ENCODE data around the gene CNTN4.

Gene CNTN4

GRCh38 chr3:3097958-3098357 lies 999.3 kb downstream of the CNTN4 start:
- no peak for DNase-seq (ENCODE audit: low read depth)
- TF ChIP-seq CTCF (IDR thresholded peaks at IDR 0.05; ENCODE audit: low read depth, low read length, missing control alignments): no peak
- in situ Hi-C loops (cut with HindIII; ENCODE audit: low sequenced_read_pairs): no loop called here
- H3K4me3 ChIP-seq (ENCODE audit: low read depth, low read length): no peak overlapping the region

GRCh38 chr3:3101660-3102458 lies 1003.2 kb downstream of the CNTN4 start:
- H3K4me3 ChIP-seq (ENCODE audit: low read depth, low read length): no peak overlapping the region
- no peak for DNase-seq (ENCODE audit: low read depth)
- no peak for TF ChIP-seq CTCF (IDR thresholded peaks at IDR 0.05; ENCODE audit: low read depth, low read length, missing control alignments)
- in situ Hi-C loops (cut with HindIII; ENCODE audit: low sequenced_read_pairs): no loop called here

GRCh38 chr3:3102751-3103150 lies 1004.1 kb downstream of the CNTN4 start:
- in situ Hi-C loops (cut with HindIII; ENCODE audit: low sequenced_read_pairs): no loop called here
- no peak for DNase-seq (ENCODE audit: low read depth)
- no peak for TF ChIP-seq CTCF (IDR thresholded peaks at IDR 0.05; ENCODE audit: low read depth, low read length, missing control alignments)
- H3K4me3 ChIP-seq (ENCODE audit: low read depth, low read length): no peak overlapping the region

GRCh38 chr3:3105246-3105645 lies 1006.6 kb downstream of the CNTN4 start:
- H3K4me3 ChIP-seq (ENCODE audit: low read depth, low read length): no peak overlapping the region
- TF ChIP-seq CTCF (IDR thresholded peaks at IDR 0.05; ENCODE audit: low read depth, low read length, missing control alignments): no peak
- in situ Hi-C loops (cut with HindIII; ENCODE audit: low sequenced_read_pairs): no loop called here
- DNase-seq (ENCODE audit: low read depth): no peak

- in situ Hi-C loops (cut with HindIII; ENCODE audit: low sequenced_read_pairs): no loop called here
- H3K4me3 ChIP-seq (ENCODE audit: low read depth, low read length): no peak overlapping the region
- TF ChIP-seq CTCF (IDR thresholded peaks at IDR 0.05; ENCODE audit: low read depth, low read length, missing control alignments): no peak
- DNase-seq (ENCODE audit: low read depth): no peak
These were observed 1007.1 kb downstream of the CNTN4 start for GRCh38 chr3:3105815-3106214.

GRCh38 chr3:3107181-3107580 lies 1008.5 kb downstream of the CNTN4 start:
- in situ Hi-C loops (cut with HindIII; ENCODE audit: low sequenced_read_pairs): no loop called here
- no peak for TF ChIP-seq CTCF (IDR thresholded peaks at IDR 0.05; ENCODE audit: low read depth, low read length, missing control alignments)
- no peak for DNase-seq (ENCODE audit: low read depth)
- no peak overlapping the region for H3K4me3 ChIP-seq (ENCODE audit: low read depth, low read length)
